G401 (cell line): ENCODE measurements around the gene NAV2. TPM values are rescaled to one million over a fixed set of nuclear protein-coding genes. Genes with fewer than 3 reads are reported as not detected.

Source experiments
- DNase-seq: peaks from one replicate; pipeline ENCODE4 v3.0.0-alpha.2; 2015; ENCODE audit warnings: low spot score
- in situ Hi-C: cut with HindIII; loops from 2 replicates; pipeline ENCODE4 v1.10.0; 2016; ENCODE audit warnings: low sequenced_read_pairs, mixed read lengths
- total RNA-seq: library from RNA; depleted of rRNA; stranded (reverse); fragments of >200 nt; shearing (Covaris generic); gene quantifications from 2 replicates; pipeline ENCODE4 v1.2.3, GENCODE V29; 2014

Gene NAV2
- total RNA-seq, 1 experiment from 2014 or later, result 4.2 TPM

DNA sequence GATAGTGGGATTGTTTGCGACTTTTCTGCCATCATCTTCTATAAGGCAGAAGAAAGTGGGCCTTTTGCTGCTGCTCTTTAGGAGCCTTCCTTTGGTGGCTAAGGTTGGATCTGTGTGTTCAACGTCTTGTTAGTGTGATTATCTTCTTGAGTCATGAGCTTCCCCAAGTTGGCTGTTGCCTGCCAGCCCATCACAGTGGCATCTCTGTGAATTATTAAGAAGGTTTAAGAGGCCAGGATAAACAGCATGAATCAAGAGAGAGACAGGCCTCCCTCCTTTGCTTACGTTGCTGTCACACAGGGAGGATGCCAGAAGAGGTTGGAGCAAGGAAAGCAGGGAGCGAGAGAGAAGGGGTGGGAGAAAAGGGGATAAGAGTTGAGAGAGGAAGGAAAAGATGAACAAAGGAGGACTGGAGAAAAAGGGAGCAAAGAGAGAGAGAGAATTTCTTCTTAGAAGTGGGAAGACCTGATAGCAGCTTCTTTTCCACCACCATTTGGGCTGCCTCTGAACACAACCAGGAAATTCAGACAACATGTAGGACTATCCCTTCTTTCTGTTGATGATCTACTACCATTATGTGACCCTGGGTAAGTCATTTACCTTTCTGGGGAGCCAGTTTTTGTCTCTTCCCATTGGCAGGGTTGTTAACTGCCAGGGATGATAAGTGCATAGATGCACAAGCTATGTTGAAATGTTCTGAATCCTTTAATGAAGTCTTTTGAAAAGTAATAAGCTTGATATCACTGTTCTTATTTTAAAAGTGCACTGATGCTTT lies 126.5 kb downstream of the NAV2 start:
- DNase-seq, result no peak
- in situ Hi-C loops, result no loop called here

DNA sequence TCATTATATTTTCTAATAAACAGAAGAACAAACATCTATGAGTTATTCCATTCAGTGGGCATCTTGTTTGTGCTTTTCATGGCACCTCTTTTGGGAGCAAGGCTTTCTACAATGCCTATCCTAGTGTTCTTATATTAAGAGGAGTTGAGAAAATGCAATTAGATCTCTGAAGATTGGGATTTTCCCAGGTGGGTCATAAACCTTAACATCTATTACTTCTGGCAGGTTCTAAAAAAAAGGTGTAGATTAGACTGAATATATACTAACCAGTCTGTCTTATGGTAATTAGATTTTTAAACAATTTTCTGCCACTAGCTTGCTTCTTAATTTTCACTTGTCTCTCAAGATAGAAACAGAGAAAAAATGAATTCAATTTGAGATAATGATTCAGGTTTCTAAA lies 128.3 kb downstream of the NAV2 start:
- in situ Hi-C loops, result no loop called here
- DNase-seq, result no peak

DNA sequence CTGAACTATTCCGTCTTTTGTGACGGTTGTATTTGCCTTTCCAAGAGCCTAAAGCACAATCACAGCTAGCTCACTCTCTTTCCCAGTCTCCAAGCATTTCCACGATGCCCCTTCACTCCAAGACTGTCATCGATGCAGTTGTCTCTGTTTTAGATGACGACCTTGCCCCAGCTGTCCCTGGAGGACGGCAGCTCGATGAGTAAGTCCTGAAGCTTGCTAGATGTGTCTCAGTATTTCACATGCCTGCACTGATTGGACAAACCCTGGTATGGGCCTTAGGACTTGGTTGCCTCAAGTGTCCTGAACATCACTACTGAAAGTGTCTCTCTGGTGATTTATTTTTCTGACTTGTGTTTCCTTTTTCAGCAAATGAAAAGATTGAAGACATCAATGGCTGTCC lies 129.9 kb downstream of the NAV2 start:
- in situ Hi-C loops, result no loop called here

DNA sequence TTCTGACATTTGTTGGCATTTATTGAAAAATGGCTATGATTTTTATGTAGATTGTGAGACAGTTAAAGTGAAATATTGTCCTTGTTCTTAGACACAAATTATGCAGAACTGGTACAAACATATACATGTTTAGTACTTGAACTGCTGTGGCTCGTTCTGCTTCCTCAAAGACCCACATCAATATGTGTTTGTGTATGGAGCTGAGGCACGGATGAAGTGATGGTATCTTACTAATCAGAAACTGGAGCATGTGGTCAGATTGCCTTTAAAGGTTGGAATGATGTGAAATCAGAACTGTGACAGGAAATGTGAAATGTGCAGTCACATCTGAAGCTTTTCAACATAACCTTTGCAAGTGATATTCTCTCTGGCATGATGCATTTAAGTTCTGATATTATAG lies 130.4 kb downstream of the NAV2 start:
- no peak for DNase-seq
- in situ Hi-C loops, result no loop called here

More for the DNA sequence above, 129.9 kb downstream of the NAV2 start:
- no peak for DNase-seq

DNA sequence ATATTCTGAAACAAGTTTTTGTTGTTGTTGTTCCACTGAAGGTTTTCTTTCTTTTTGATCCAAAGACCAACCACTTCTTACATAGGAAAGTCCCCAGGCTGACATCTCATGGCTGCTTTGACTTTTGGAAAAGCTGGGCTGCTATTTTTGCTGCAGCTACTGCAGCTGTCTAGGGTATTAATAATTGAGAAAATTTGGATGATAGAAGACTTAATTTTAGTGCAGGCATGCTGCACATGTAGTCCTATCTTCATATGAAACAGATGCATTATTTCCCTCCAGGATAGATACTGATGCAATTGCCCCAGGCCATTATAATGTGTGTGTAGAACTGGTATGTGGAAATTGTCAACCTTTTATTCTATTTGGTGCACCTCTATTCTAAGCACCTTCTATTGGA lies 131.4 kb downstream of the NAV2 start:
- in situ Hi-C loops, result no loop called here
- no peak for DNase-seq

DNA sequence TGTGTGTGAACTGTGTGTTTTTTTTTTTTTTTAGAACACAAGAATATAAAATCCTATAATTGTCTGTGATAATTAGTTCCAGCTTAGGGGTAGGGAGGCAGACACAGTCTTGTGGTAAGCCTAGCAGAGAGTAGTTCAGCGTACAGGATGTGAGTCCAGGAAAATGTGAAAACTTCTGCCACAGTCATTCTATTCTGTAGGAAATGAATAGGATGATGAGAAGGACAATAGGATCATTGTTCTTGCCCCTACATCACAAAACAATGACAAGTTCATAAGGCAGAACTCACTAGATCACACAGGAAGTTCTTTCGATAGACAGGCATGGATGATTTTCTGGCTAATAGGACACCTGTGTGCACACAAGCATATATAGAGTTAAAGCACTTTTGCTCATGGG lies 132.2 kb downstream of the NAV2 start:
- in situ Hi-C loops, result no loop called here
- no peak for DNase-seq

DNA sequence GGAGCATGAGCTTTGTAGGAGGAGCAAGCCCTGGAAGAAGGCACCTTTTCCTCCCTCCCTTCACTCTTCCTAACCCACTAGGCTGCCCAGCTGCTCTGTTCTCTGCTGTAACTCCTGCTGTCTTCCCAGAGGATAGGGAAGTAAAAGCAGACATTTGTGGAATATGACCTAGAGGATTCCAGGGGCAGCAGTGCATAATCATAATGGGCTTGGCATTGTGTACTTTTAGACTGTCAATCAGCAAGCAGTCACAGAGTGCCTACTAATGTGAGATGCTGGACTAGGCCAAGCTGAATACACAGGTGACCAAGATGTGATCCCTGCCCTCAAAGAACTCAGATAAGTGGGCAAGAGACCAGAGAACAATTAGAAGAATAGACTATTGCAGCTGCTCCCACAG lies 133.0 kb downstream of the NAV2 start:
- no peak for DNase-seq
- in situ Hi-C loops, result no loop called here

DNA sequence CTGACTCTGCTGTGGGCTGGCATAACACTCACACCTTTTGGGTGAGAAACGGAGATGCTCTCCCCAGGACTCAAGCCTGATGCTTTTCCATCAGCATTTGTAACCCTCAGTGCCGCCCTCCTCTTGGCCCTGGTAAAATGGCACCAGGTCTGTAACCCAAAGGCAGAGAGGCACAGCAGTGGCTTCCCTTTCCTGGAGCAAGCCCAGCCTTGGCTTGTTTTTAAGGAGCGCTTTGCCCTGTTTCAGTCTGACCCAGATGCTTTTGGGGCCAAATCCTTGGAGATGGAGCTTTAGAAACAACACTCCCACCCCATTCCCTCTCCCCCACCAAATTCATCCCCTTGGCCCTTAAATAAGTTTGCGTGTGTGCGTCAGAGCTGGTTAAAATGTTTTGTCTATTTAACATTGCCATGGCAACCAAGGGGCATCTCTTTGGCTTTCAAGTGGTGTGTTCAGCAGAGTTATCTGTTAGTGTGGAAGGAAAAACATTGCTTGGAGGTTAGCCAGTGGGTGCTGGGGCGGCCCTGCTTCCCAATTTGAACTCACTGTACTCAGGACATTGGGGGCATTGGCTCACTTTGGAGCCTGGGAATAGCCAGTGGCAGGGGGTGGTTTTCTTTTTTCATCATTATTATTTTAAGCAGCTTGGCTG lies 134.1 kb downstream of the NAV2 start:
- DNase-seq, result peak; percentile 80
- in situ Hi-C loops, result no loop called here

DNA sequence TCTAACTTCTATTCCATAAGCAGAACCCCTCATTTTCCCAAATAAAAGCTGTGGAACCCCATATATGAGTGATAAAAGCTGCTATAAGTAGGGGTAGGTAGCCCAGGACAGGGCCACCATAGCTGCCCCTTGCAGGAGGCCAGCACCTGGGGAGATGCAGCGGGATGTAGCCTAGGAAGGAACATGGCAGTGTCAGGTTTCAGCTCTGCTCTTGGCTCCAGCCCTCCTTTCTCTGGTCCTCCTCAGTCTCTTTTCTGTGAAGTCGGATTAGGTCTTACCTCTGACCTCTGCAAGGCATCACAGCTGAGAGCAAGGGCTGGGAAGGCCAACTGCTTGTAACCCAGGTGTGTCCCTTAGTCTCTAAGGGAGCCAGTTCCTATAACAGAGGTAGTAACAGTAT lies 135.6 kb downstream of the NAV2 start:
- in situ Hi-C loops, result no loop called here
- DNase-seq, result no peak

DNA sequence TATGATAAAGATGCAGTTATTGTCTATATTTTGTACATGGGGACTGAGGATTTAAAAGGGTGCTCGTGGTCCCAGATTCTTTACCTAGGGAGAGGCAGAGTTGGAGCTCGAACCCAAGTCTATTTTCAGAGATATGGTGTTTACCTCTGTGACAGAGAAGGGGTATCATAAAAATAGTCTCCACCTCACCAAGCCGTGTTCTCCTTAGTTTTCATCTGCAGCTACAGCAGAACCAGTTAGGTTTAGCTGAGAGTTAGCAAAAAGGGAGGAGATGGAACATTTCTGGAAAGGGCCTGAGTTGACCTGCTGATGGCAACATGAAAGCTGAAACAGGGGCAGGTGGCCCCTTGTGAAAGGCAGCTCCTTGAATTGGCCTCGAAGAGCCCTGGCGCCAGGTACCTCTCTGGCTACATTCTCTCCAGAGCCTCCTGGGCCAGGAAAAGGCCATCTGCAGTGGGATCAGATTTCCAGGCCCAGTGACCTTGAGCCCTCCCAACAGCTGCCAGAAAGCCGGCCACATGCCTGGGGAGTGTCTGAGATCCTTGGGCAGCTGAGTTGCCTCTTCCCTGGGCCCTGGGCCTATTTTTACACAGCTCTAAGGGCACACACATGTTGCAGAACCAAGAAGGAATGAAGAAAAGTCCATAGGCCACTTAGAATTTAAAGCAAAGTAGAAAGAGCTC lies 136.6 kb downstream of the NAV2 start:
- in situ Hi-C loops, result no loop called here
- DNase-seq, result peak; percentile 57

DNA sequence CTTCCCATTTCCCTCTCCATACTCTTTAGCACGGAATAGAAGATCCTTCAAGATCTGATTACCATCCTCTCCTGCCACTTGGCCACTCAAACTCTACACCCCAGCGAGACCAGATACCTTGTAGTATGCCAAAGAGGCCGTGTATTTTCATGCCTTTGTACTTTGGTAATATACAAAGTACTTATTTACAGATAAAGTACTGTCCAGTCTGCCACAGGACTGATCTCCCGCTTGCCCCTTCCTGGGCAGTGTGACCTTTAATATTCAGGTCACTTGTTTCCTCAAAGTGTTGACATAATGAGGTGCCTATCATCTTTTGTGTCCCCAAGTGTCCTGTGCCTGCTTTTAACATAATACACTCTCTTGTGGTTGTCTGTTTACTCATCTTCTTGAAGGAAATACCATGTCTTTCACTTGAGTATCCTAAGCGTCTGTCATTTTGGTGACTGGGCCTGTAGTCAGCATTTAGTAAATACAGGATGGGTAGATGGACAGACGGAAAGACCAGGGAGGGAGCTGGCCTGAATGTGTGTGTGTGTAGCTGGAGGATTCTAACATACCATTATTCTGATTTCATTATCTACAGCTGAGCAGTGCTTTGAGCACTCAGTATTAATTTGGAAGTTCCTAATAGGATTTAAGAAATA lies 137.4 kb downstream of the NAV2 start:
- DNase-seq, result no peak
- in situ Hi-C loops, result no loop called here

DNA sequence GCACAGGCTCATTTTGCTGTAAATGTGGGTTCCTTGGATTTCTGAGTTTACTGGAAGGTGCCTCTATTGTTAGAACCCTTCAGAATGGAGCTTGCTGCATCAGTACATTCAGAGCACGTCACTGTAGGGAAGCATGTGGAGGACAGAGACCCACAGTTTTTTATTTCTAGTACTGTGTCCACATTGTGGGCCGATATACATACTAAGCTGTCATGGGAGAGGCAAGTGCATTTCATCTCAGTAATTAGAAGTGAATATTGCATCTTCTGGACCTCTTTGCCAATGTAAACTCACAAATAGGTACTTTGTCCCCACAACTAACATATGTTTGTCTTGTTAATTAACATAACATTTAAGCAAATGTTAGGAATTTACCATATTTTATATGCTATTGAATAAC lies 139.7 kb downstream of the NAV2 start:
- no peak for DNase-seq
- in situ Hi-C loops, result no loop called here

DNA sequence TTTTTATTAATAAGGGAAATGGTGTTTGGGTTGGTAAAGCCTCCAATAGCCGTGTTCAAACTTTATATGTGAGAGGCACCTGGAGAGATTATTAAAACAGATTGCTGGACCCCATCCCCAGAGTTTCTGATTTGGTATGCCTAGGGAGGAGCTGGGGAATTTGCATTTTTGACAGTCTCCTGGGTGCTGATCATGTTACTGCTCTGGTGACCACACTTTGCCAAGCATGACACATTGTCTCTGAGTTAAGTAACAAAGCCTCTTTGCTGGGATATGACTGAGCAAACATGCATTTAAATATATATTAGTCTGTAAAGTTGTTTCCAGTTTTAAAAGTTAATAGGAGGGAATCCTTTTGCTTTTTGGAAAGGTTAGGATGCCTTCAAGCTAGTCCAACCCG lies 140.4 kb downstream of the NAV2 start:
- in situ Hi-C loops, result no loop called here
- no peak for DNase-seq

DNA sequence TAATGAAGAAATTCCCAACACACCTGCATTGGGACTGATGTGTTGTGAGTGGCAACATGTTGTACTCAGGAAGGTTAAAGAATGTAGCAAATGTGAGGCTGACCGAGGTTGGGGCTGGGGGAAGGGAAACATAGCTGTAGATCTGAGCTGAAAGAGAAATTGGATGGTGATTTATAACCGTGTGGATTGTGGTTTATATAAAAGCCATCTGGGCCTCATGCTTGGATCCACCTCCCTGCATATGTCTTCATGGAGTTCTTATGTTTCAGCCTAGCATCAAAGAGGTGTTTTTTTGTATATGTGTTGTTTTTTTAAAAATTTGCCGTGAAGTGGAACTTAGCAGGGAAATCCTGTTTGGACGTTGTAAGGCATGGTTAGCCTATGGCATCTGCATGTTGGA lies 141.3 kb downstream of the NAV2 start:
- in situ Hi-C loops, result no loop called here
- no peak for DNase-seq

DNA sequence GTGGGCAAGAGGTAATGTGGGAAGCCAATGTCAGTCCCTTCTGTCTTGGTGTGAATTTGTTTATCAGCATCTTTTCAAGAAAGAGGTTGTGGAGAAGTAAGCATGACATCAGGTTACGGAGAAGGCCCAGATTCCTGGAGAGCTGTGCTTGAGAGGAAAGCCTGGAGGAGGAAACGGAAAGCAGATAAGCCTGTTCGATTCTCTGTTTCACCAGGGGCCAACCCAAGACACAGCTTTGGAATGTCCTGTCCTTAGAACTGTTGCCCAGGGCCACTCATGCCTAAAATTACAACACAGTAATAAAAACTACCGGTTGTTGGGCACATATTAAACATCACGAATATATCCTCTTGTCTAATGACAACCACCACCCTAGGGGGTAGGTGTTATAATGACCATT lies 148.5 kb downstream of the NAV2 start:
- in situ Hi-C loops, result no loop called here
- DNase-seq, result peak; percentile 47

DNA sequence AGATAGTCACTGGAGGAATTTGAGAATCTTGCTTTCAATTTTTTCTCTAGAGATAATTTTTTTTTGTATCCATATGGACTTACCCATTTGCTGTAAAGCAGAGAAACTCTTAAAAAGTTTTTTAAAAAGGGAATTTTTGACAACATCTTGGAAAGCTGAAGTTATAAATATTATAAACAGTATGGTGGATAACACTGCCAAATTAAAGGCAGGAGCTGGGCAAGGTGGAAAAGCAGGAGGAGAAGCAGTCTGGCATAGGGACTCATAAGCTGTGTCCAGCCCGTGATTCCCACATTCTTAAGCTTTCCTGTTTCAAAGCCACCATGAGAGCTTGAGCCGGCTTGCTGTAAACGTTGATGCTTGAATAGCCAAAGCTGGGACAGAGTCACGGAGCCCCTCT lies 149.5 kb downstream of the NAV2 start:
- in situ Hi-C loops, result no loop called here
- DNase-seq, result no peak

DNA sequence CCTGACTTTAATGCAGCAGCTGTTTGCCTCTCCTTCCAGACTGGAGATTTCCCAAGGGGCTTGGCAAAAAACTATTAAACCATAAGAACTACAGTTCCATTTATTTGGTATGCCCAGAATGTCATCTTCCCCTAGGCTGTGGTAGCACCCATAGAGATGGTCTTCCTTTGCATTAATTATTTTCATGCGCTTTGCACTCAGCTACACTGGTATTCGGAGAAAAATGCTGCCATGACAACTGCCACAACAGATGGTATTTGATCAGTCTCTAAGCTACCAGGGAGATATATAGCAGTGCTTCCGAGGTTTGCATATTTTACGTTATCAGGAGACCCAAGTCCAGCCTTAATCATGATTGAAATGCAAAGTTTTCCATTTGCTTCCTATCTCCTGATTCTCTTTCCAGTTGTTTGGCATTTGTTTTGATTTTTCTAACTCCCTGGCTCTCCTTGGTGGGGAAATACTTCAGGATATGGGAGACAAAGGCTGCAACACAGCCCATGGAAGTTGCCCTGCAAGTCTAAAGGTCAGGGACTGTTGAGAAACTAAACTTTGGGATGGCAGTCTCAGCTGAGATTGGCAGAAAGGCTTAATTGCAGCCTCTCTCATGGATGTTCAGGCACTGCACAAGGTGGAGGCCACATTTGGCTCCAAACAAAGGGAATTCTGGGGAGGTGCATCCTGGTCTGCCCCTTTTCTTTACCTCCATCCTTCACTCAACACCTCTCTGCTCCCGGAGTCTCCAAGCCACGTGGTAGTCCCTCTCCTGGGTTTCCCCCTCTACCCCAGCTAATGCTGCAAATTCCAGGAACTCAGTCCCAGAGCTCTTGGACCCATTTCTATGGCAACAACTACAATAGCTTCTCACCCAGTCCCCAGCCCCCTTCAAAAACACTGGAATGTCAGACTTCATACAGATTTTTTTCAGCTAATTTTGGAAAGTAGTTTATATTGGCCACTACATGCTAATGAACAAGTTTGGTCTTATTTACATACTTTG lies 151.8 kb downstream of the NAV2 start:
- in situ Hi-C loops, result no loop called here
- DNase-seq, result no peak

DNA sequence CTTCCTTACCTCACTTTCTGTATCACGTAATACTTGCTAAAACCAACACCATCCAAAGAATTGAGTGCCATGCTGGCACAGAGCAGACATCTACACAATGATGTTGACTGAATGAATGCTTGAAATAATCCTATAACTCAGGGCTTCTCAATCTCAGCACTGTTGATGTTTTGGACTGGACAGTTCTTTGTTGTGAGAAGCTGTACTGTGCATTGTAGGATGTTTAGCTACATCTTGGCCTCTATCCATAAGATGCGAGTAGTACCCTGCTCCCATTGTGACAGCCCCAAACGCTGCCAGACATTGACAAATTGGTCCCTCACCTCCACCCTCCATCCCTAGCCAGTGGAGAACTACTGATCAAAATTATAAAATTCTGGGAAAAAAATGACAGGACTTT lies 153.4 kb downstream of the NAV2 start:
- DNase-seq, result no peak
- in situ Hi-C loops, result no loop called here

DNA sequence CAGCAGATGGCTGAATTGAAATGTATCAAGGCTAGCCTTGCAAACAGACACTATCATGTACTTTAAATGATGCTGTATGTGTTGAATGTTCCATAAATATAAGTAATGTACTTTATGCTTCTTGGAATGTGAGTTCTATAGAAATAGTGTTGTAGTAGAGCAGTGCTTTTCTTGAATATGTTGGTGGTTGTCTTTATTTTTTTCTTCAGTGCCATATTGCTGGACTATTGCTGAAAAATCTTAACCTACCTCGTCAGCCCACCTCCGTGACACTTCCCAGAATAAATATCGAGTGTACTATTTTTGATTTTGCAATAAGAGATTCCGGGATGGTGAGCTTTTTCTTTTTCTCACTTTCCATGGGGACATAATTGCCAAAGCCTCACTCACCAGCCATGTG lies 153.9 kb downstream of the NAV2 start:
- in situ Hi-C loops, result no loop called here
- no peak for DNase-seq
